ENCODE data around the gene STEAP3. TPM values are rescaled to one million over a fixed set of nuclear protein-coding genes. Genes with fewer than 3 reads are reported as not detected.
"Not testable (repeated sequence)": the region's sequence is repeated elsewhere in the genome, so short reads cannot be mapped to it uniquely, and the experiment has no call there.

The STEAP3 gene
- total RNA-seq, 1 donor from 2014 or later, result 2.1 TPM

DNA sequence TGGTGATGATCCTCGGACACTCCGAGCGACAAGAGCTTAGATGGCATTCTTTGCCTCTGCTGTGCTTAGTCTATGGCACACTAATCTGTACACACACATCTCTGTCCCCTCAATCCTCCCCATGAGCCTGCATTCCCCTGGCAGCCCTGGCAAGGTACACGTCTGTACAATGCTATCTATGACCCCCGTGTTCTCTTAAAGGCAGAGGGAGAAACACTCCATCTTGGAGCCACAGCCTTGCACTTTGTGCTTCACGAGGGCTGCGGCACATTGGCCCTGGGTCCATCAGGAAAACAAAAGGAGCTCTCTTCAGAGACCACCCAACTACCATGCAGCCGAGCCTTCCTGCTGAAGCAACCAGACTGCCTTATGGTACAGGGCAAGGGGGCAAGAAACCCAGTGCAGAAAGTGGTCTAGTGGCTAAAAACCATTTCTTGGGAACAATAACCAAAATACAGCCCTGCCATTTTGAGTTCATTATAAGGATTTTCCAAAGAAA lies 42.5 kb downstream of the STEAP3 start:
- TF ChIP-seq, protein P1, sequence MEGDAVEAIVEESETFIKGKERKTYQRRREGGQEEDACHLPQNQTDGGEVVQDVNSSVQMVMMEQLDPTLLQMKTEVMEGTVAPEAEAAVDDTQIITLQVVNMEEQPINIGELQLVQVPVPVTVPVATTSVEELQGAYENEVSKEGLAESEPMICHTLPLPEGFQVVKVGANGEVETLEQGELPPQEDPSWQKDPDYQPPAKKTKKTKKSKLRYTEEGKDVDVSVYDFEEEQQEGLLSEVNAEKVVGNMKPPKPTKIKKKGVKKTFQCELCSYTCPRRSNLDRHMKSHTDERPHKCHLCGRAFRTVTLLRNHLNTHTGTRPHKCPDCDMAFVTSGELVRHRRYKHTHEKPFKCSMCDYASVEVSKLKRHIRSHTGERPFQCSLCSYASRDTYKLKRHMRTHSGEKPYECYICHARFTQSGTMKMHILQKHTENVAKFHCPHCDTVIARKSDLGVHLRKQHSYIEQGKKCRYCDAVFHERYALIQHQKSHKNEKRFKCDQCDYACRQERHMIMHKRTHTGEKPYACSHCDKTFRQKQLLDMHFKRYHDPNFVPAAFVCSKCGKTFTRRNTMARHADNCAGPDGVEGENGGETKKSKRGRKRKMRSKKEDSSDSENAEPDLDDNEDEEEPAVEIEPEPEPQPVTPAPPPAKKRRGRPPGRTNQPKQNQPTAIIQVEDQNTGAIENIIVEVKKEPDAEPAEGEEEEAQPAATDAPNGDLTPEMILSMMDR (IDR thresholded peaks at IDR 0.05; ENCODE audit: partially characterized antibody, unreplicated experiment), result no peak
- no peaks in the 10 kb centered on the region for H3K9me3 Mint-ChIP-seq (ENCODE audit: unreplicated experiment)
- H3K27me3 Mint-ChIP-seq (ENCODE audit: unreplicated experiment), result no peaks in the 10 kb centered on the region
- H3K27ac Mint-ChIP-seq (ENCODE audit: unreplicated experiment), result no peak overlapping the region
- no peak overlapping the region for H3K4me3 Mint-ChIP-seq (ENCODE audit: unreplicated experiment)
- peaks cover 1% of the 10 kb centered on the region for H3K4me1 Mint-ChIP-seq (ENCODE audit: low read depth, unreplicated experiment)
- DNase-seq, result no peak
- H3K36me3 Mint-ChIP-seq (ENCODE audit: unreplicated experiment), result no peaks in the 10 kb centered on the region

DNA sequence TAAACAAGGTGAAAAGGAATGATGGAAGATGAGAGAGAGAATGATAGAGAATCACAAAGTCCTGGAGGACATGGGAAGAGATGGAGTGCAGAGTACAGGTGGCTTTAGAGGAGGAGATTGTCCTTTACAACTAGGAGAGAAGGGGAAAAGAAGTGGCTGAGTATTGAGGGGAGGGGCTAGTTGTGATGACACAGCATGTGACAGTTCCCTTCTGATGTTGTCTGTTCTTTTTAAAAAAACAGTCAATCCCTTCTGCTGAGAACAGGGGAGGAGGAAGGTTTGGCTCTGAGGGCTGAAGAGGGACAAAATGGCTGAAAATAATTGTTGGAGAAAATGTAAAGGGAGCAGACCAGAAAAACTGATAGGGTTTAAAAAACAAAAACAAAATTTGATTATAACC lies 44.0 kb downstream of the STEAP3 start:
- Mint-ChIP-seq H3K9me3 (ENCODE audit: unreplicated experiment) (no peaks in the 10 kb centered on the region), H3K4me3 (ENCODE audit: unreplicated experiment) (no peak overlapping the region), H3K4me1 (ENCODE audit: low read depth, unreplicated experiment) (peaks cover 1% of the 10 kb centered on the region), H3K36me3 (ENCODE audit: unreplicated experiment) (no peaks in the 10 kb centered on the region), H3K27me3 (ENCODE audit: unreplicated experiment) (no peaks in the 10 kb centered on the region), H3K27ac (ENCODE audit: unreplicated experiment) (no peak overlapping the region)
- TF ChIP-seq, protein P1 (IDR thresholded peaks at IDR 0.05; ENCODE audit: partially characterized antibody, unreplicated experiment), result no peak
- no peak for DNase-seq

DNA sequence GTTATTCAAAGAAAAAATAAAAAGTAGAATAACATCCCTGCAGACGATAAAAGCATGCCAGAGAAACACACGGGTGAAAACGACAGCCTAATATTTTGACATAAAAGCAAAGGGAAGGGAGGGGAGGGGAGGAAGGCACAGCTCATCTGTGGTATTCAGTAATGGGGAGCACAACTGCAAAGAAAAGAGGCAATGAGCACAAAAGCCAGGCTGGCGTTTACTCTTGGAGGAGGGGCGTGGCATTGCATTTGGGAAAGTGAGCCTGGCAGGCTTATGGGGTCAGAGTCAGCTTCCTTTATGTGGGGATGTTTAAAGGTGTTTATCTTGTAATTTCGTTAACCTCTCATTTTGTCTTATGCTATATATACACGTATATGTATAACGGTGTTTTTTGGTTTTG lies 53.2 kb downstream of the STEAP3 start:
- no peaks in the 10 kb centered on the region for H3K4me1 Mint-ChIP-seq (ENCODE audit: low read depth, unreplicated experiment)
- H3K4me3 Mint-ChIP-seq (ENCODE audit: unreplicated experiment), result no peak overlapping the region
- no peaks in the 10 kb centered on the region for H3K9me3 Mint-ChIP-seq (ENCODE audit: unreplicated experiment)
- no peak overlapping the region for H3K27ac Mint-ChIP-seq (ENCODE audit: unreplicated experiment)
- DNase-seq, result no peak
- TF ChIP-seq, protein P1 (IDR thresholded peaks at IDR 0.05; ENCODE audit: partially characterized antibody, unreplicated experiment), result no peak
- H3K36me3 Mint-ChIP-seq (ENCODE audit: unreplicated experiment), result no peaks in the 10 kb centered on the region
- H3K27me3 Mint-ChIP-seq (ENCODE audit: unreplicated experiment), result no peaks in the 10 kb centered on the region

DNA sequence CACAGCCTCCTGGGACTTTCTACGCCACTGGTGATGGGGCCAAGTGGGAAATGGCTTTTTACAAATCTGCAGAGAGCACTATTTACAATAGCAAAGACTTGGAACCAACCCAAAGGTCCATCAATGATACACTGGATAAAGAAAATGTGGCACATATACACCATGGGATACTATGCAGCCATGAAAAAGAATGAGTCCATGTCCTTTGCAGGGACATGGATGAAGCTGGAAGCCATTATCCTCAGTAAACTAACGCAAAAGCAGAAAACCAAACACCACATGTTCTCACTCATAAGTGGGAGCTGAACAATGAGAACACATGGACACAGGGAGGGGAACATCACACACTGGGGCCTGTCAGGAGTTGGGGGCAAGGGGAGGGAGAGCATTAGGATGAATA lies 54.8 kb downstream of the STEAP3 start:
- H3K4me3 Mint-ChIP-seq (ENCODE audit: unreplicated experiment); H3K4me1 Mint-ChIP-seq (ENCODE audit: low read depth, unreplicated experiment); H3K27me3 Mint-ChIP-seq (ENCODE audit: unreplicated experiment); DNase-seq; H3K27ac Mint-ChIP-seq (ENCODE audit: unreplicated experiment); H3K36me3 Mint-ChIP-seq (ENCODE audit: unreplicated experiment); H3K9me3 Mint-ChIP-seq (ENCODE audit: unreplicated experiment): not testable (repeated sequence)

DNA sequence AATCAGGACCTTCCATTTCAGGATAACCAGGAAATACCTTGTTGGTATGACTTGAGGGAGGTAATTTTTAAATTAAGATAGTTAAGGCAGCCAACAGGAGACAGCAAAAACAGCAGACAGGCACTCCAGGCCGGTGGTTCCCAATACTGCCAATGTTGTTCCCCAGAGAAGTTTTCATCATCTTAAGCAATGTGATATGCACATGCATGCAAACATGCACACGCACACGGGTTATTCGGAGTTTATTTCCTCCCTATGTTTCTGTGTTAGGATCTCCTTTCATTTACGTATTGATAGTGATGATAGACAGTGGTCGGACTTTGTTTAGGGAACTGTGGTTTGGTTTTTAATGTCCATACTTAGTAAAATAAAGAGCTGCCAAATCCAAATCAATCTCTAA lies 55.3 kb downstream of the STEAP3 start:
- TF ChIP-seq, protein P1 (IDR thresholded peaks at IDR 0.05; ENCODE audit: partially characterized antibody, unreplicated experiment), result no peak
- H3K4me3 Mint-ChIP-seq (ENCODE audit: unreplicated experiment), result no peak overlapping the region
- H3K36me3 Mint-ChIP-seq (ENCODE audit: unreplicated experiment), result no peaks in the 10 kb centered on the region
- DNase-seq, result no peak
- no peaks in the 10 kb centered on the region for H3K9me3 Mint-ChIP-seq (ENCODE audit: unreplicated experiment)
- no peaks in the 10 kb centered on the region for H3K4me1 Mint-ChIP-seq (ENCODE audit: low read depth, unreplicated experiment)
- H3K27me3 Mint-ChIP-seq (ENCODE audit: unreplicated experiment), result no peaks in the 10 kb centered on the region
- no peak overlapping the region for H3K27ac Mint-ChIP-seq (ENCODE audit: unreplicated experiment)

DNA sequence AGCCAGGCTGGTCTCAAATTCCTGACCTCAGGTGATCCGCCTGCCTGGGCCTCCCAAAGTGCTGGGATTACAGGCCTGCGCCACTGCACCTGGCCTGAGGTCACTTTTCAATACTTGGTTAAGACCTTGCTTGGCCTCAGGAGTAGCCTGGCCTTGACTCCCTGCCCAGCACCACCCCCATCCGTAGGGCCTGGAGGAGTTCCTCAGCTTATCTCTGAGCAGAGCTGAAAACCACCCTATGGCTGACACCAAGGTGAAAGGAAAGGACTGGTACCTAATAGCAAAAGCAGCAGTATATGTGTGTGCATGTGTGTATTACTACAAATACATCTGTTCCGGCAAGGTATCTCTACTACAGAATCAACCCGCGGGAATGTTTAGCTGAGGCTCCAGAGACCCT lies 56.0 kb downstream of the STEAP3 start:
- no peak overlapping the region for H3K4me3 Mint-ChIP-seq (ENCODE audit: unreplicated experiment)
- H3K4me1 Mint-ChIP-seq (ENCODE audit: low read depth, unreplicated experiment), result no peaks in the 10 kb centered on the region
- no peaks in the 10 kb centered on the region for H3K27me3 Mint-ChIP-seq (ENCODE audit: unreplicated experiment)
- TF ChIP-seq, protein P1 (IDR thresholded peaks at IDR 0.05; ENCODE audit: partially characterized antibody, unreplicated experiment), result no peak
- no peak overlapping the region for H3K27ac Mint-ChIP-seq (ENCODE audit: unreplicated experiment)
- H3K36me3 Mint-ChIP-seq (ENCODE audit: unreplicated experiment), result no peaks in the 10 kb centered on the region
- no peaks in the 10 kb centered on the region for H3K9me3 Mint-ChIP-seq (ENCODE audit: unreplicated experiment)
- DNase-seq, result no peak
